Omental fat pad (tissue), 4 donors: ENCODE results near the gene PIP4P1. TPM values are rescaled to one million over a fixed set of nuclear protein-coding genes. Genes with fewer than 3 reads are reported as not detected.
"Not testable (repeated sequence)": the region's sequence is repeated elsewhere in the genome, so short reads cannot be mapped to it uniquely, and the experiment has no call there.

Experiments used
- ATAC-seq: fragments of 150-250 bp; one replicate; pipeline ENCODE4 v1.9.1; 2016; ENCODE audit warnings: mild to moderate bottlenecking, moderate library complexity; ENCODE audit not compliant: low FRiP score
- DNase-seq: peaks from one replicate; pipeline ENCODE4 v3.0.0-alpha.2; 2019; ENCODE audit warnings: low spot score
- CTCF ChIP-seq, 3 donors: fragments of 450-650 bp; IDR thresholded peaks; one replicate each; pipeline ENCODE4 v1.5.1; 2016 to 2017; ENCODE audit warnings: antibody characterized with exemption in 3 of 3, mild to moderate bottlenecking in 3 of 3, moderate library complexity in 2 of 3
- total RNA-seq, 4 donors: library from RNA; depleted of rRNA; stranded (reverse); fragments of >200 nt; gene quantifications; one replicate each; pipeline ENCODE4 v1.1.0, GENCODE V29; 2016

The PIP4P1 gene
- total RNA-seq, 4 donors from 2014 or later = 20.4 to 24.4 (median 22.5) TPM

DNA sequence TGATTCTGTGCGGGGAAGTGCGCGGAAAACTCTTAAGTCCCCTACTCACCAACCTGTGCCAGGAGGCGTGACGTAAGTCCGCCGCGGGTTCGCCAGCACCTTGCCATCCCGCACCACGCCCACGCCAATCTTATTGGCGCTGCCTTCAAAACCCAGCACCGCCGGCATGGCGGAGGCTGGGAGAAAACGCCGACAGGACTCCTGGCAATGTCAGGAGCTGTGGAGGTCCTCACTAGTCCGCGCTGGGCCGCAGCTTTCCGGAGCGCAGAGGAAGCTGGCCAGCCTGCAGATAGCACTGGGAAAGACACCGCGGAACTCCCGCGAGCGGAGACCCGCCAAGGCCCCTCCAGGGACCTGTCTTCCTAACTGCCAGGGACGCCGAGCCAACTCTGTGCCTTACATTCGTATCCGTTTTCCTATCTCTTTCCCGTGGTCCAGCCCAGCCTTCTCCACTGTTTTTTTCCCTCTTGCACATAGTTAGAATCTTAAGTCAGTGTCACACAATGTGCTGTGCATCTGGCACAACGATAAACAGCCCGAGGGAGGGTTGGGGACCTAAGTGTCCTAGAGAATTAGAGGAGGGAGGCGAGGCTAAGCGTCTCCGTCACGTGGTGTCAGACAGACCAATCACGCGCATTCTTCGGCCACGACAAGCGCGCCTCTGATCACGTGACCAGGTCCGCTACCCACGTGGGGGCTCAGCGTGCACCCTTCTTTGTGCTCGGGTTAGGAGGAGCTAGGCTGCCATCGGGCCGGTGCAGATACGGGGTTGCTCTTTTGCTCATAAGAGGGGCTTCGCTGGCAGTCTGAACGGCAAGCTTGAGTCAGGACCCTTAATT, 6.5 kb downstream of the PIP4P1 start, which contains the start of the genes APEX1 and OSGEP:
Gene APEX1, plus strand, starts transcription at position 711 of the 839 bp plus-strand sequence. CDS start 420 bp downstream, outside the sequence.
Gene OSGEP, minus strand, starts transcription at position 297 of the 839 bp plus-strand sequence. Its CDS starts 129 bp downstream, at position 168.
- peak; percentile 96 for DNase-seq
- TF ChIP-seq CTCF (IDR thresholded peaks at IDR 0.05) = no peak
- peak; percentile 87 for ATAC-seq

- not testable (repeated sequence) for ATAC-seq
These were observed 8.4 kb downstream of the PIP4P1 start for GRCh38 chr14:20452831-20453230.

DNA sequence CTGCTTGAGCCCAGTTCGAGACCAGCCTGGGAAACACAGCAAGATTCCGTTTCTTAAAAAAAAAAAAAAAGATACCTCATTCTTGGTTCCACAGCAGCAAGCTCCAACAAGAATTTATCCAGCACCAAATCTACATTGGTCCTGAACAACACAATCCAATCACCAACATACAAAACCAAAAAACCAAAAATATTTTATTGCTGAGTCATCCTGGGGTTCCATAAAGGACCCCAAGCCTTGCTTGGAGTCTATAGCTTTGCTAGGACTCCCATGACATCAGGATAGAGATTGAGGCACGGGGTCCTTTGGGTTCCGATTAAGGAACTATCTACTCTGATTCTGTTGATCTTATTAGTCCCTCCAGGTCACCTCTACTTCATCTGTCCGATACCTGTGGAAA, 14.3 kb downstream of the PIP4P1 start:
- TF ChIP-seq CTCF (IDR thresholded peaks at IDR 0.05) = no peak
- ATAC-seq = no peak
- no peak for DNase-seq

More at GRCh38 chr14:20452831-20453230, 8.4 kb downstream of the PIP4P1 start:
- DNase-seq = not testable (repeated sequence)

GRCh38 chr14:20443650-20444049, 17.6 kb downstream of the PIP4P1 start:
- DNase-seq, ATAC-seq: not testable (repeated sequence)

GRCh38 chr14:20441461-20441860, 19.8 kb downstream of the PIP4P1 start:
- DNase-seq = no peak
- no peak for ATAC-seq
- TF ChIP-seq CTCF (IDR thresholded peaks at IDR 0.05) = no peak

DNA sequence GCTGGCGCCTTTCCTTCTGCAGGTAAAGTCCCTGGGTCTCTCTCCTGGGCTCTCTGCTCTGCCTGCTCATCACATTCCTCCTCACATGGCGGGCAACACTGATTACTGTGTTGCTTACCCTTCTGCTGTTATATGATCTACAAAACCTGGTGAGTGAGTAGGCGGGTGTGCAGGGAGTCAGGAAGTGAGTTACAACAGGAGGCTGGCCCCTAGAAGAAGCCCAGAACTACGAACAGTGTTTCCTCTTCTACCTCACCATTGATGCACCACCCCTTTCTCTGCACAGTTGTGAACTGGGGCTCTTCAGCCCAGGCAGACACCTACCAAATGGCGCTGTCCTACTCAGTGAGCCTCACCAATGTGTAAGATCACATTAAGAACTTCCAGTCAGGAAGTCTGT, 20.4 kb downstream of the PIP4P1 start:
- no peak for TF ChIP-seq CTCF (IDR thresholded peaks at IDR 0.05)
- ATAC-seq (no peak), DNase-seq (no peak)

GRCh38 chr14:20440465-20440864, 20.8 kb downstream of the PIP4P1 start:
- DNase-seq = no peak
- ATAC-seq = no peak
- TF ChIP-seq CTCF (IDR thresholded peaks at IDR 0.05) = no peak

DNA sequence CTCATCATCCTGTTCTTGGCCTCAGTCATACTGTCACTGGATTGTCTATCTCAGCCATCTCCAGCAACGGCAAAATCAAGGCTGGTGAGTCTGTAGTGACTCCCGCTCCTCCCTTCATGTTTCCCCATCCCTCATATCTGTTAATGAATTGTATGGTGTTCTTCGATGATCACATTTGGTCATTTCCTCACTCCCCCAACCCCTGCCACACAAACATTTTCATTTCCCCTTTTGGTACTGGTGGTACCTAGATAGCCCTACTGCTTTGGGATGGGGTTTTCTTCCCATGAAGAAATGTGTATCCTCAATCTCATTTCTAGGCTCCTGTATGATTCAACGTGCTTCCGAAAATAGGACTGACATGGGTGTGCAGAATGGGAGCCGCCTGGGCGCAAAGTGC, 22.6 kb downstream of the PIP4P1 start:
- TF ChIP-seq CTCF (IDR thresholded peaks at IDR 0.05) = no peak
- DNase-seq = no peak

More for the DNA sequence above, 22.6 kb downstream of the PIP4P1 start:
- ATAC-seq = no peak
